Measurements from ENCODE around the gene MAK. TPM values are rescaled to one million over a fixed set of nuclear protein-coding genes. Genes with fewer than 3 reads are reported as not detected.

Gene MAK
- total RNA-seq, 1 donor from 2014 or later: 0.12 TPM

DNA sequence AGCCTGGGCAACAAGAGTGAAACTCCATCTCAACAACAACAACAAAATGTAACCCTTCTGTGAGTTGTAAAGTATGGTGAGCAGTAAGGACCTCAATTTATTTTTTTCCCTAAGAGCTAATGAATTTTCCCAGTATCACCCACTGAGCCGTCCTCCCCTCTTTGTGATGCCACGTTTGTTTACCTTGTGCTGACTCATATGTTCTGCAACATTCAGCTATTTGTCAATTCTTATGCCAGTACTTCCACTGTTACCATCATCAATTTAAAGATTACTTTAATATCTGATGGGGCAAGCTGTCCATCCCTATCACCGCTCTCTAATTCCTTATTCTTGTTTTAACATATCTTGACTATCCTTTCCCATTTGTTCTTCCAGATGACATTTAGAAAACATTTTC lies 37.5 kb downstream of the MAK start:
- TF ChIP-seq, protein P1, sequence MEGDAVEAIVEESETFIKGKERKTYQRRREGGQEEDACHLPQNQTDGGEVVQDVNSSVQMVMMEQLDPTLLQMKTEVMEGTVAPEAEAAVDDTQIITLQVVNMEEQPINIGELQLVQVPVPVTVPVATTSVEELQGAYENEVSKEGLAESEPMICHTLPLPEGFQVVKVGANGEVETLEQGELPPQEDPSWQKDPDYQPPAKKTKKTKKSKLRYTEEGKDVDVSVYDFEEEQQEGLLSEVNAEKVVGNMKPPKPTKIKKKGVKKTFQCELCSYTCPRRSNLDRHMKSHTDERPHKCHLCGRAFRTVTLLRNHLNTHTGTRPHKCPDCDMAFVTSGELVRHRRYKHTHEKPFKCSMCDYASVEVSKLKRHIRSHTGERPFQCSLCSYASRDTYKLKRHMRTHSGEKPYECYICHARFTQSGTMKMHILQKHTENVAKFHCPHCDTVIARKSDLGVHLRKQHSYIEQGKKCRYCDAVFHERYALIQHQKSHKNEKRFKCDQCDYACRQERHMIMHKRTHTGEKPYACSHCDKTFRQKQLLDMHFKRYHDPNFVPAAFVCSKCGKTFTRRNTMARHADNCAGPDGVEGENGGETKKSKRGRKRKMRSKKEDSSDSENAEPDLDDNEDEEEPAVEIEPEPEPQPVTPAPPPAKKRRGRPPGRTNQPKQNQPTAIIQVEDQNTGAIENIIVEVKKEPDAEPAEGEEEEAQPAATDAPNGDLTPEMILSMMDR (conservative IDR thresholded peaks at IDR 0.05; ENCODE audit: low read depth, low read length): no peak
- no peak overlapping the region for H3K4me3 ChIP-seq (ENCODE audit: low read depth, low read length)
- DNase-seq (ENCODE audit: low read depth): no peak

DNA sequence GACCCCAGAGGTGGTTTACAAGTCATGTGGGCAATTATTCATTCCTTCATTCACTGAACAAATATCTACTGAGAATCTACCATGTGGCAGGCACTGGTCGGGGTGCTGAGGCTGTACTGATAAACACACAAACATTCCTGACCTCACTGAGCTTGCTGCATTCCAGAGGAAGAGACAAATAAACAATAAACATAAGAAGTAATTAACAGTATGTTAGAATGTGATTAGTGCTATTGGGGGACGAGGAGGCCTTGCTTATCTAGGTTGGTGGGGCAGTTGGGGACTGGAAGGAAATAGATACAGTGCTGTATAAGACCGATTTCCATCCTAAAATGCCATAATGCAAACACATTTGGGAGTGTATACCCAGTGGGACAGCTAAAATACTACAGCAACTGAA lies 44.1 kb downstream of the MAK start:
- H3K4me3 ChIP-seq (ENCODE audit: low read depth, low read length): no peak overlapping the region
- TF ChIP-seq, protein P1 (conservative IDR thresholded peaks at IDR 0.05; ENCODE audit: low read depth, low read length): no peak

DNA sequence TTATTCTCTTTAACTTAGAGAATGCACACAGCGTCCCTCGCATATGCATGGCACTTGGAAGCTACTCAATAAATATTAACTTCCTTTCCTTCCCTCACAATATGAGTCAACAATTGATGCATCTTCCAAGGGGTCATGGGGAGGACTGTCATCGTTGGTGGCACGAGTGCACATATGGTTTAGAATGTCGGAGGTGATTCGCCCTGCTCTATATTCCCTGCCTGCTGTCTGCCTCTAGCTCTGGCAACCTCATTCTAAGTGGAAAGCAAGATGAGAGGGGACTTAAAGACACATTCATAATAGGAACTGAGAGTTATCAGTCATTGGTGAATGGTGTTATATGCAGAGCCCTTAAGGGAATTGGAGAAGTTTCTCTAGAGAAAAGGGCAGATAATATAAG lies 44.6 kb downstream of the MAK start:
- TF ChIP-seq, protein P1 (conservative IDR thresholded peaks at IDR 0.05; ENCODE audit: low read depth, low read length): no peak
- DNase-seq (ENCODE audit: low read depth): no peak

More for the DNA sequence above, 44.1 kb downstream of the MAK start:
- no peak for DNase-seq (ENCODE audit: low read depth)

DNA sequence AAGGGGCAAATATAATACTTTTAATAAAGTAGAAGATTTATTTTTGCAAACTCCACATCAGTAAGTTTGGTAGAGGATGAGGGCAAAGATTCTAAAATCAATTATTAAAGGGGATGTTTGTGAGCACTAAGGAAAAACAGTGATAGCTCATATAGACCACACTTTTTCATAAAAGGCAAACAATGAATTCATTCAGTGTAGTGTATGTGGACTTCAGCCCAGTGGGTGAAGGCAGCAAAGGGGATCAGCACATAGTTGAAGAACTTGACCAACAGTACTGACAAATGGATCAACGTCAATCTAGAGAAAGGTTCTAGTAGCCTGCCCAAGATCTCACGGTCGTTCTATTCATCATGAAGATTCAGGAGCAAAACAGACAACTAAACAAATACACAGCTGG lies 45.3 kb downstream of the MAK start:
- no peak overlapping the region for H3K4me3 ChIP-seq (ENCODE audit: low read depth, low read length)
- DNase-seq (ENCODE audit: low read depth): no peak
- TF ChIP-seq, protein P1 (conservative IDR thresholded peaks at IDR 0.05; ENCODE audit: low read depth, low read length): no peak

More for the DNA sequence above, 44.6 kb downstream of the MAK start:
- no peak overlapping the region for H3K4me3 ChIP-seq (ENCODE audit: low read depth, low read length)

DNA sequence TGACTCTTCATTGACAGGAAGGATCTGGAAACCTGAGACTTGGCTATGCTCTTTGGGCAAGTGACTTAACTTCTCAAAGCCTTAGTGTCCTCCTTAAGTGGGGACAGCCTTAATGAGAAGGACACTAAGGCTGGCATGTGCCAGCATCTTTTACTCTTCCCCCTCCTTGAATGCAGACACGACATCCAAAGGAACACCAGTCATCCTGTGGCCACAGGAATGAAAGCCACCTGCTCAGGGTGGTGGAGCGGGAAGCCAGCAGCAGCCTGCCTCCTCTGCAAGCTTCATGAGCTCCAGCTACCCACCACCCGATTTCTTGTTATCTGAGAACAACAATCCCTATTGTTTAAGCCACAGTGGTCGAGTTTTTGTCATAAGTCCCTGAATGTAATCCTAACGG lies 46.2 kb downstream of the MAK start:
- DNase-seq (ENCODE audit: low read depth): no peak
- TF ChIP-seq, protein P1 (conservative IDR thresholded peaks at IDR 0.05; ENCODE audit: low read depth, low read length): no peak

DNA sequence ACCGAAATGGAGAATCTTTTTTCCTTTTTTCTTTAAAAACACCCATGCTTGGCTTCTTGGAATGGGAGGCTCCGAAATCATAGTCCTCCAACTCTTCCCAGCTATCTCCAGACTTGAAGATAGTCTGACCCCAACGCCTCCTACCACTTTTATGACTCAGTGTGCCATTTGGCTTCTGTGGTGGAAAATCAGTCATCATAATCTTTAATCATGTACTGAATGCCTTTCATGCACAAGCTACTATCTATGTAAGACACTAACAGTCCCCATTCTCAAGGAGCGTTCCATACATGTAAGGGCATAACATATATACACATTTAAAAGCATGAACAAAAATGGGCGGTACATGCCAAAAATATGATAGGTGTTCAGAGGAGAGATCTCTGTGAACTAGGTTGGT lies 46.7 kb downstream of the MAK start:
- no peak for DNase-seq (ENCODE audit: low read depth)
- H3K4me3 ChIP-seq (ENCODE audit: low read depth, low read length): no peak overlapping the region
- TF ChIP-seq, protein P1 (conservative IDR thresholded peaks at IDR 0.05; ENCODE audit: low read depth, low read length): no peak

More for the DNA sequence above, 46.2 kb downstream of the MAK start:
- H3K4me3 ChIP-seq (ENCODE audit: low read depth, low read length): no peak overlapping the region

DNA sequence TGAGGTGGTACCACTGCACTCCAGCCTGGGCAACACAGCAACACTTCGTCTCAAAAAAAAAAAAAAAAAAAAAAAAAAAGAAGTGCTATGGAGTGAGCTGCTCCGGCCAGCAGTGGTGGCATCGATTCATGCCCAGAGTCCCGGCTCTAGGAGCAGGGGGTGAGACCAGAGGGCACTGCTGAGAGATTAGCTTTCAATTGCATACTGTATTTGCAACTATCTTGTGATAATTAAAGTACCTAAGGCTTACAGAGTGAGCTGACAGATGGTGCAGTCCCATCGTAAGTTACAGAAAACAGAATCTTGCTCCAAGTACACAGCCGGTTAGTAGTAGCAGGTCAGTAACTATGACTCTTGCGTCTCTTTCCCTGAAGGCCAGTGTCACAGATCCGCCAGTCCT lies 59.3 kb downstream of the MAK start:
- H3K4me3 ChIP-seq (ENCODE audit: low read depth, low read length): no peak overlapping the region
- TF ChIP-seq, protein P1 (conservative IDR thresholded peaks at IDR 0.05; ENCODE audit: low read depth, low read length): no peak
- DNase-seq (ENCODE audit: low read depth): no peak
